Peyer's patch (tissue), 4 donors: ENCODE measurements around the gene WWC1.

Source experiments
- CTCF ChIP-seq, 6 experiments: fragments of 450-650 bp in 4 of 6; fragments of 200-600 bp in 2 of 6; sonication (generic) in 1 of 6; IDR thresholded peaks; one replicate each; pipeline ENCODE4 v1.5.1; 2017 to 2019; ENCODE audit warnings: antibody characterized with exemption in 6 of 6, mild to moderate bottlenecking in 3 of 6, moderate library complexity in 1 of 6
- POLR2A ChIP-seq, 2 donors: fragments of 450-650 bp; IDR thresholded peaks; one replicate each; pipeline ENCODE4 v1.5.1; 2017; ENCODE audit warnings: antibody characterized with exemption in 2 of 2, mild to moderate bottlenecking in 2 of 2, moderate library complexity in 2 of 2

GRCh38 chr5:168464214-168464613 is 172.8 kb downstream of the WWC1 start:
- no peak for TF ChIP-seq CTCF (IDR thresholded peaks at IDR 0.05)
- TF ChIP-seq POLR2A (IDR thresholded peaks at IDR 0.05) = no peak
